ENCODE results near the gene ARHGAP24. TPM values are rescaled to one million over a fixed set of nuclear protein-coding genes. Genes with fewer than 3 reads are reported as not detected.

The ARHGAP24 gene
- total RNA-seq, 1 donor from 2014 or later: 61.1 TPM

DNA sequence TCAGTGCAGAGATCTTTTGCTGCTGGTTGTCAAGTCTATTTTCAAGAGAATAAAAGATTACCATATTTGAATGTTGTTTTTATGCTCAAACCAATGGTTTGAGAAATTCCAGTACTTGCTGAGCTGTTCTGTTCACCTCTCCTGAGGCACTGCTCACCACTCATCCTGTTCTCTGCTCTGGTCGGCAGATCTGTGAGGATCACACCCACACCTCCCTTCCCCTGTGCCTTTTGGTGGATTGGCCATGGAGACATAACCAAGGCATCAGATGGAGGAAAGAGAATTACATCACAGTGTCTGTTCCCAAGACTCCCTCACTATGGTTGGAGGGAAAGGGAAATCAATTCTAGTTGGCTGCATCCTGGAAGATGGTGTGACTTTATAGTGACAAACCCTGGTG, 391.6 kb downstream of the ARHGAP24 start:
- Histone ChIP-seq H3K9ac (ENCODE audit: low read depth in 1 of 3, low read length in 3 of 3) (no peak overlapping the region), H3K36me3 (ENCODE audit: control insufficient read depth in 3 of 3, insufficient read depth in 3 of 3, low read length in 3 of 3) (no peaks in the 10 kb centered on the region), H3K4me1 (ENCODE audit: control insufficient read depth in 3 of 3, insufficient read depth in 3 of 3, low read length in 3 of 3) (peaks cover 0 to 10% (median 5%) of the 10 kb centered on the region in 3 donors), H3K27ac (ENCODE audit: low read depth, low read length) (peak overlapping the region; percentile 3), H3K27me3 (ENCODE audit: control insufficient read depth in 3 of 3, insufficient read depth in 3 of 3, low read length in 3 of 3) (no peaks in the 10 kb centered on the region), H3K9me3 (ENCODE audit: control insufficient read depth in 3 of 3, low read length in 3 of 3) (no peaks in the 10 kb centered on the region), H3K4me3 (ENCODE audit: low read length in 3 of 3) (no peak overlapping the region)

DNA sequence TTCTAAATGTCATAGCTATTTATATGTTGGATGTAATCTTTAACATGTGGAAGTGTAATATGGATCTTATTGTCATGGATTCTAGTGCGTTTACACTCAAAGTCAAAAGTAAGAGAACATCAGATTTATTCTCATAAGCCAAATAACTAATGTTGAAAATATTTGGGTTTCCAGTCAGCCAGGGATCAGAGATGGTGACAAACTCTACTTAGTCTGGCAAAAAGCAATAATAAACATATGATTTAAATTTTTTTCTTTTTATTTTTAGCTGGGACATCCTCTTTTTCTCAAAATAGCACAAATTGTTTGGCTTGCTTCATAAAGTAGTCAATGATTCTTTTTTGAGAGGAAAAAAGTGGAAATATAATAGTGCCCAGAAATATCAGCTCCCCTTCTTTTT, 392.3 kb downstream of the ARHGAP24 start:
- peaks cover 0 to 10% (median 5%) of the 10 kb centered on the region in 3 donors for H3K4me1 ChIP-seq (ENCODE audit: control insufficient read depth in 3 of 3, insufficient read depth in 3 of 3, low read length in 3 of 3)
- no peaks in the 10 kb centered on the region for H3K36me3 ChIP-seq (ENCODE audit: control insufficient read depth in 3 of 3, insufficient read depth in 3 of 3, low read length in 3 of 3)
- no peaks in the 10 kb centered on the region for H3K27me3 ChIP-seq (ENCODE audit: control insufficient read depth in 3 of 3, insufficient read depth in 3 of 3, low read length in 3 of 3)
- no peaks in the 10 kb centered on the region for H3K9me3 ChIP-seq (ENCODE audit: control insufficient read depth in 3 of 3, low read length in 3 of 3)
- no peak overlapping the region for H3K4me3 ChIP-seq (ENCODE audit: low read length in 3 of 3)
- no peak overlapping the region for H3K27ac ChIP-seq (ENCODE audit: low read depth, low read length)
- H3K9ac ChIP-seq (ENCODE audit: low read depth in 1 of 3, low read length in 3 of 3): no peak overlapping the region

DNA sequence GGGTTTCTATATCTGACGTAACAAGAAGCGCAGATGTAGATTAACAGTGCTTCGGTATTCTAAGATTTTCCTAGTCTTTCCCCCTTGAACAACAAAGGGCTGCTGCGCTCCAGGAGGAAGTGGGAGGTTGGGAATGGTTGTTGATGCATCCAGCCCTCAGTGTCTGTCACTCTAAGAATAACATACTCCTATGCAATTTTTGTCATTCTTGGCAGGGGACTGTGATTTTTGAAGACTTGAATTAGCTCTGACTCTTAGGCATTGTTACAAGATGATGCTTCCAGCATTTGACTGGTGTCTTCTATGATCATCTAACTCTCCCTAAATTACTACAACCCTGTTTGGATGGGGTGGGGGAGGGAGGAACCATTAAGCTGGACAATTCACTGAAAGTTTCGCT, 394.2 kb downstream of the ARHGAP24 start:
- no peaks in the 10 kb centered on the region for H3K36me3 ChIP-seq (ENCODE audit: control insufficient read depth in 3 of 3, insufficient read depth in 3 of 3, low read length in 3 of 3)
- H3K9ac ChIP-seq (ENCODE audit: low read depth in 1 of 3, low read length in 3 of 3): no peak overlapping the region
- H3K27ac ChIP-seq (ENCODE audit: low read depth, low read length): no peak overlapping the region
- peaks cover under 1 to 14% (median 6%) of the 10 kb centered on the region in 3 donors for H3K4me1 ChIP-seq (ENCODE audit: control insufficient read depth in 3 of 3, insufficient read depth in 3 of 3, low read length in 3 of 3)
- no peak overlapping the region for H3K4me3 ChIP-seq (ENCODE audit: low read length in 3 of 3)
- no peaks in the 10 kb centered on the region for H3K9me3 ChIP-seq (ENCODE audit: control insufficient read depth in 3 of 3, low read length in 3 of 3)
- H3K27me3 ChIP-seq (ENCODE audit: control insufficient read depth in 3 of 3, insufficient read depth in 3 of 3, low read length in 3 of 3): no peaks in the 10 kb centered on the region

GRCh38 chr4:85870298-85871083, 395.5 kb downstream of the ARHGAP24 start:
- Histone ChIP-seq H3K4me3 (ENCODE audit: low read length in 3 of 3) (no peak overlapping the region), H3K4me1 (ENCODE audit: control insufficient read depth in 3 of 3, insufficient read depth in 3 of 3, low read length in 3 of 3) (peaks cover 2 to 14% (median 8%) of the 10 kb centered on the region in 3 donors), H3K27me3 (ENCODE audit: control insufficient read depth in 3 of 3, insufficient read depth in 3 of 3, low read length in 3 of 3) (no peaks in the 10 kb centered on the region), H3K27ac (ENCODE audit: low read depth, low read length) (no peak overlapping the region), H3K9me3 (ENCODE audit: control insufficient read depth in 3 of 3, low read length in 3 of 3) (no peaks in the 10 kb centered on the region), H3K36me3 (ENCODE audit: control insufficient read depth in 3 of 3, insufficient read depth in 3 of 3, low read length in 3 of 3) (no peaks in the 10 kb centered on the region), H3K9ac (ENCODE audit: low read depth in 1 of 3, low read length in 3 of 3) (no peak overlapping the region)

- H3K36me3 ChIP-seq (ENCODE audit: control insufficient read depth in 3 of 3, insufficient read depth in 3 of 3, low read length in 3 of 3): no peaks in the 10 kb centered on the region
- H3K9ac ChIP-seq (ENCODE audit: low read depth in 1 of 3, low read length in 3 of 3): peak overlapping the region in 1 of 3 donors; percentile 10
- peak overlapping the region in 2 of 3 donors; percentile 38 to 42 for H3K4me3 ChIP-seq (ENCODE audit: low read length in 3 of 3)
- H3K27ac ChIP-seq (ENCODE audit: low read depth, low read length): no peak overlapping the region
- peaks cover 2 to 8% (median 3%) of the 10 kb centered on the region in 3 donors for H3K4me1 ChIP-seq (ENCODE audit: control insufficient read depth in 3 of 3, insufficient read depth in 3 of 3, low read length in 3 of 3)
- no peaks in the 10 kb centered on the region for H3K27me3 ChIP-seq (ENCODE audit: control insufficient read depth in 3 of 3, insufficient read depth in 3 of 3, low read length in 3 of 3)
- no peaks in the 10 kb centered on the region for H3K9me3 ChIP-seq (ENCODE audit: control insufficient read depth in 3 of 3, low read length in 3 of 3)
Observed at GRCh38 chr4:85873566-85873965, 398.6 kb downstream of the ARHGAP24 start.

DNA sequence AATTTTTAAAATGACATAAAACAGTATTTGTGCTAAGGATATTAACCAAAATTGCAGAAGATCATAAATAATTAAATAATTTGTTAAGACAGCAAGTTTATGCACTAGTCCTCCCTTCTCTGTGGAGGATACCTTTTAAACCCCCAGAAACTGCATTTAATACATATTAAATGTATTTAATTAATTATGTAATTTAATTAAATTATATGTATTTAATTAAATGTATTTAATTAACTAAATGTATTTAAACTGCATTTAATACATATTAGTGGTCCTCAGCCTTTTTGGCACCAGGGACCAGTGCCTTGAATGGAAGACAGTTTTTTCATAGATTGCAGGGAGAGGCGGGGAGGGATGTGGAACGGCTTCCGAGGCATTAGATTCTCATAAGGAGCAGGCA, 404.6 kb downstream of the ARHGAP24 start:
- Histone ChIP-seq H3K36me3 (ENCODE audit: control insufficient read depth in 3 of 3, insufficient read depth in 3 of 3, low read length in 3 of 3) (no peaks in the 10 kb centered on the region), H3K4me3 (ENCODE audit: low read length in 3 of 3) (no peak overlapping the region), H3K27me3 (ENCODE audit: control insufficient read depth in 3 of 3, insufficient read depth in 3 of 3, low read length in 3 of 3) (no peaks in the 10 kb centered on the region), H3K9me3 (ENCODE audit: control insufficient read depth in 3 of 3, low read length in 3 of 3) (no peaks in the 10 kb centered on the region), H3K4me1 (ENCODE audit: control insufficient read depth in 3 of 3, insufficient read depth in 3 of 3, low read length in 3 of 3) (no peaks in the 10 kb centered on the region), H3K27ac (ENCODE audit: low read depth, low read length) (no peak overlapping the region), H3K9ac (ENCODE audit: low read depth in 1 of 3, low read length in 3 of 3) (no peak overlapping the region)

DNA sequence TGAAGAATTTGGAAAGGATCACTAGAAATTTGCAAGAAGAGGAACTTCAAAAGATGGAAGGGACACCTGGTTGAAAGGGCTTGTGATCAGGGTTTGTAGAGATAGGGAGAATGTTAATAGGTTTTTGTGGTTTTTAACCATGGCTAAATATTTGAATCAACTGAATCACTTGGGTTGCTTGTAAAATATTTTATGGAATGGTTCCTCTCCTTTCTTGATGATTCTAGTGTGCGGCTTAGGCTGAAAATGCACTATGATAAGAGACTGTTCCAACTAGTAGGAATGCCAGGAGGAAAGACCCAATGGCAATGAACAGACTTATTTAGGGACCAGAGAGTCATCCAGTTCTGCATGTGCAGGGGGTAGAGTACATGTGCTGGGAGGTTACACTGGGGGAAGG, 408.2 kb downstream of the ARHGAP24 start:
- Histone ChIP-seq H3K9ac (ENCODE audit: low read depth in 1 of 3, low read length in 3 of 3) (no peak overlapping the region), H3K27me3 (ENCODE audit: control insufficient read depth in 3 of 3, insufficient read depth in 3 of 3, low read length in 3 of 3) (no peaks in the 10 kb centered on the region), H3K4me1 (ENCODE audit: control insufficient read depth in 3 of 3, insufficient read depth in 3 of 3, low read length in 3 of 3) (no peaks in the 10 kb centered on the region), H3K9me3 (ENCODE audit: control insufficient read depth in 3 of 3, low read length in 3 of 3) (no peaks in the 10 kb centered on the region), H3K4me3 (ENCODE audit: low read length in 3 of 3) (no peak overlapping the region), H3K36me3 (ENCODE audit: control insufficient read depth in 3 of 3, insufficient read depth in 3 of 3, low read length in 3 of 3) (no peaks in the 10 kb centered on the region), H3K27ac (ENCODE audit: low read depth, low read length) (no peak overlapping the region)

- H3K4me3 ChIP-seq (ENCODE audit: low read length in 3 of 3): no peak overlapping the region
- no peaks in the 10 kb centered on the region for H3K9me3 ChIP-seq (ENCODE audit: control insufficient read depth in 3 of 3, low read length in 3 of 3)
- H3K27me3 ChIP-seq (ENCODE audit: control insufficient read depth in 3 of 3, insufficient read depth in 3 of 3, low read length in 3 of 3): no peaks in the 10 kb centered on the region
- H3K27ac ChIP-seq (ENCODE audit: low read depth, low read length): no peak overlapping the region
- H3K9ac ChIP-seq (ENCODE audit: low read depth in 1 of 3, low read length in 3 of 3): no peak overlapping the region
- no peaks in the 10 kb centered on the region for H3K36me3 ChIP-seq (ENCODE audit: control insufficient read depth in 3 of 3, insufficient read depth in 3 of 3, low read length in 3 of 3)
- no peaks in the 10 kb centered on the region for H3K4me1 ChIP-seq (ENCODE audit: control insufficient read depth in 3 of 3, insufficient read depth in 3 of 3, low read length in 3 of 3)
Observed at GRCh38 chr4:85884251-85884650, 409.3 kb downstream of the ARHGAP24 start.

- no peaks in the 10 kb centered on the region for H3K36me3 ChIP-seq (ENCODE audit: control insufficient read depth in 3 of 3, insufficient read depth in 3 of 3, low read length in 3 of 3)
- no peaks in the 10 kb centered on the region for H3K9me3 ChIP-seq (ENCODE audit: control insufficient read depth in 3 of 3, low read length in 3 of 3)
- no peak overlapping the region for H3K9ac ChIP-seq (ENCODE audit: low read depth in 1 of 3, low read length in 3 of 3)
- no peak overlapping the region for H3K4me3 ChIP-seq (ENCODE audit: low read length in 3 of 3)
- no peaks in the 10 kb centered on the region for H3K4me1 ChIP-seq (ENCODE audit: control insufficient read depth in 3 of 3, insufficient read depth in 3 of 3, low read length in 3 of 3)
- no peaks in the 10 kb centered on the region for H3K27me3 ChIP-seq (ENCODE audit: control insufficient read depth in 3 of 3, insufficient read depth in 3 of 3, low read length in 3 of 3)
- H3K27ac ChIP-seq (ENCODE audit: low read depth, low read length): no peak overlapping the region
Observed at GRCh38 chr4:85886665-85887064, 411.7 kb downstream of the ARHGAP24 start.

- Histone ChIP-seq H3K27me3 (ENCODE audit: control insufficient read depth in 3 of 3, insufficient read depth in 3 of 3, low read length in 3 of 3) (no peaks in the 10 kb centered on the region), H3K4me1 (ENCODE audit: control insufficient read depth in 3 of 3, insufficient read depth in 3 of 3, low read length in 3 of 3) (no peaks in the 10 kb centered on the region), H3K4me3 (ENCODE audit: low read length in 3 of 3) (no peak overlapping the region), H3K27ac (ENCODE audit: low read depth, low read length) (no peak overlapping the region), H3K9me3 (ENCODE audit: control insufficient read depth in 3 of 3, low read length in 3 of 3) (no peaks in the 10 kb centered on the region), H3K9ac (ENCODE audit: low read depth in 1 of 3, low read length in 3 of 3) (no peak overlapping the region), H3K36me3 (ENCODE audit: control insufficient read depth in 3 of 3, insufficient read depth in 3 of 3, low read length in 3 of 3) (no peaks in the 10 kb centered on the region)
Observed at GRCh38 chr4:85889314-85889713, 414.4 kb downstream of the ARHGAP24 start.
